Measurements from ENCODE around the gene LTBP2.

Gene LTBP2

DNA sequence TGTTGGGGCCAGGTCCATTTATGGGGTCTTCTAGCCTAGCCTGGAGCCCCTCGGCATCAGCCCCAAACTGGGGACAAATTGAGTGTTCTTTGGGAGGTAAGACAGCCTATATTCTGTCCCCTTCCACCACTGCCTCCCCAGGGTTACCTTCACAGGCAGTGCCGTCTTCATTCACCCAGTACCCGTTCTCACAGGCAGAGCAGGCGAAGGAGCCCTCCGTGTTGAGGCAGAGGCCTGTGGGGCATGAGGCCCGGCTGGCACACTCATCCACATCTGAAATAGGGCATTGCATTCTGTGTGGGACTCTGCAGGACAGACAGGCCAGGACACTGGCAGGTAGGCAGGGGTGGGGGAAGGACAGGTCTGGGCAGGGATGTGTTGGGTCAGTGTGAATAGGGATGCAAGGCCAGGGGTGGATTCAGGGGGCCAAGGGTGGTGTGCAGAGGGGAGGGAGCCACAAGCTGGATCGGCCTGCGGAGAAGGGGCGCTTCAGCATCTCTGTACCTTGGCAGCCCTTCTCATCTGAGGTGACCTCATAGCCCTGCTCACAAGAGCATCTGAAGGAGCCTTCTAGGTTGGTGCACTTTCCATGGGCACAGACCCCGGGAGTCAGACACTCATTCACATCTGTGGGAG is 102.3 kb downstream of the LTBP2 start:
- DNase-seq = no peak

DNA sequence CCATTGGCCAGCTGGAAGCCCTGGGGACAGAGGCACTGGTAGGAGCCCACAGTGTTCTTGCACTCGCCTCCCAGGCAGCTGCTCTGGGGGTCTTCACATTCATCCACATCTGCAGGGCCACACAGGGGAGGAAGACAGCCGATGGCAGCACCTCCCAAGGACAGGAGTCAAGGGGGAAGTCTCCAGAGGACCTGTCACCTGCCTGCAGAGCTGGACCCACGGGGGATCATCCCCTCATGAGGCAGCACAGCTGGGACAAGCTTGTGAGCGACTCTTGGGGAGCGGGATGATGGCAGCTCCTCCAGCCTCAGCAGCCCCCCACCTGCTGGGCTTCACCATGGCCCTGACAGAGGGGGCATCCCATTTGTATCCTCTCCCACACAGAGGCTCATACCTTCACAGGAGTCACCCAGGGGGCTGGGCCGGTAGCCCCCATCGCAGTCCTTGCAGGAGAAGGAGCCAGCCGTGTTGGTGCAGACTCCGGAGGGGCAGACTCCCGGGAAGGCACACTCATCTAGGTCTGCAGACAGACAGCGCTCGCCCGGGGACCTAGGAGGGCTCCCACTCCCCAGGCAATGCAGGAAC is 103.1 kb downstream of the LTBP2 start:
- no peak for DNase-seq

GRCh38 chr14:74508292-74508731 is 103.7 kb downstream of the LTBP2 start:
- no peak for DNase-seq

GRCh38 chr14:74507840-74508239 is 104.2 kb downstream of the LTBP2 start:
- DNase-seq = no peak

DNA sequence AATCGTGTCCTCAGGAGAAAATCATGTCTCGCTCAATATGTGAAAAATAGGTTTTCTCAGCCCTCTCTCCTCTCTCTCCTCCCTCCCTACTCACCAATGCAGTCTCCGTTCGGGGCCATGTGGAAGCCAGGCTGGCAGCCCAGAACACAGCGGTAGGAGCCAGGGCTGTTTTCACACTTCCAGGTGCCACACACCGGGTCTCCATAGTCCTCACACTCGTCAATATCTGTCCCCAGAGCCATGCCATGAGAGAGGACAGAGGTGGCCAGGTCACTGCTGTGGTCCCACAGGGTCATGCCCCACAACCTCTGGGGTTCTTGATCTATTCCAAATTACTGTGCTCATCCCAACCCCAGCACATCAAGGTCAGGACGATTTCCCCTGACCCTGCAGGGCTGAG is 105.0 kb downstream of the LTBP2 start:
- DNase-seq = no peak

DNA sequence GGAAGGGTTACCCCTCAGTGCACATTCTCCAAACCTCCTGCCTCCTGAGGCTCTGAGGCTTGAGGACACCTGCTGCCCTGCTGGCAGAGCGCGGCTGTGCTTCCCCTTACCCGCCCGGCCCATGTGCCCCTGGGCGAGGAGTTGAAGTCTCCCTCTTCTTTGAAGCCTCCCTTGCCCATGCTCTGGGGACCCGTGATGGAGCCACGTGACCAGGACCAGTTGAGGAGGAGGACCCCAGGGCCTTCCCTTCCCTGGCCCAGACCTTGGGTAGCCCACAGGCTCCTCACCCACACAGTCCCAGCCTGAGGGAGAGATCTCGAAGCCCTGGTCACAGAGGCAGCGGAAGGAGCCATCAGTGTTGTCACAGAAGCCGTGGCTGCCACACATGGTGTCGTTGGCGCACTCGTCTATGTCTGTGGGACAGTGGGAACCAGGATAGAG is 105.6 kb downstream of the LTBP2 start:
- DNase-seq = no peak

DNA sequence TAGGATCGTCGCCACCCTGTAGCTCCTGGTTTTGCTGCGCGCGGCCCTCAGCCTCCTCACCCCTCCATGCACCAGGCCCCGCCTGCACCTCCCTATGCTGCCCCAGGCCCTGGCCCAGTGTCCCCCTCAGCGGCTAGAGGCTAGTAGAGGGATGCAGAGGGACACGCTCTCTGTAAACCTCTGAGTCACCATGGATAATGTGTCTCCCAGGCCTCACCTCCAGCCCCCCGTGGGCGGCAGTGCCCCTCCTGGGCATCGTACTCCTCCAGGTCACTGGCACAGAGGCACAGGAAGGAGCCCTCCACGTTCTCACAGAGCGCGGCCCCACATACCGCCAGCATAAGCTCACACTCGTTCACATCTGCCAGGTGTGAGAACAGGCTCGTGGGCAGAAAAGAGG is 106.2 kb downstream of the LTBP2 start:
- DNase-seq = no peak

- DNase-seq = no peak
These were observed 106.9 kb downstream of the LTBP2 start for GRCh38 chr14:74504874-74505720.

- no peak for DNase-seq
These were observed 107.6 kb downstream of the LTBP2 start for GRCh38 chr14:74504412-74504811.

DNA sequence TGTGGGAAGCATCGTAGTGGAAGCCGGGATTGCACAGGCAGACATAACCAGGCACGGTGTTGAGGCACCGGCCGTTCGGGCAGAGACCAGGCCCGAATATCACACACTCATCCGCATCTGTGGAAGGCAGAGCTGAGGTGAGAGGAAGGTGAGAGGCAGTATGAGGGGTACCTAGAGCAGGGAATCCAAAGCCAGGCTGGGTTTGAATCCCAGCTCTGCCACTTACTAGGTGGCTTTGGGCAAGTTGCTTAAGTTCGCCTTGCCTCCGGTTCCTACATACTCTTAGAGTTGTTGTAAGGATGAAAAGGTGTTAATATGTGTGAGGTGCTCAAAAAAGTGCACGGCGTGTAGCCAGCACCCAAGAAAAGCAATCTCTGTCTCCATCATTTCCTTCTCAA is 108.1 kb downstream of the LTBP2 start:
- no peak for DNase-seq

DNA sequence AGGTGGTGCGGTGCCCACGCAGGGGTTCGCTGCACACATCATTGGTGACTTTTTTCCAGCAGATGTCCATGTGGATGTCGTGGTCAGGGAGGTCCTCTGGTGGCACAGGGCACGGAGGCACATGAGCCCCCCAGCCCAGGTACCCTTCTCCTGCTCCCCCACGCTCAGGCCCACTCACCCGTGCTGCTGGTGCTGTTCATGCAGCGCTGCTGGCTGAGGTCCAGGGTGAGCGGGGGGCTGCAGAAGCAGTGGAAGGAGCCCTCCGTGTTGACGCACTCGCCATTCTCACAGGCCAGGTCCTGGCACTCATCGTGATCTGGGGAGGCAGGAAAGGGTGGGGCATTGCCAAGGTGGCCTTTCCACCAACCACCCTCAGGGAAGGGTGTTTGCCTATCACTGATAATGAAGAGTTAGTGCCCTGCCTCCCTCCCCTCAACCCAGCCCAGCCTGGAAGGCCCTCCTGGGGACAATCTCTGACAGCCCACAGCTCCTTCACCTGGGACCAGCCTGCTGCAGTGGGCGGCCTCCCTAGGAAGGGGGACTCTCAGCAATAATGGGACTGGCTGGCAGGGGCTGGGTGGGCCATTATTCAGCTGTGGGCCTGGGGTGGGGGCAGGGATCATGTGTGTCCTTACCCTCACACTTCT is 108.6 kb downstream of the LTBP2 start:
- DNase-seq = no peak

DNA sequence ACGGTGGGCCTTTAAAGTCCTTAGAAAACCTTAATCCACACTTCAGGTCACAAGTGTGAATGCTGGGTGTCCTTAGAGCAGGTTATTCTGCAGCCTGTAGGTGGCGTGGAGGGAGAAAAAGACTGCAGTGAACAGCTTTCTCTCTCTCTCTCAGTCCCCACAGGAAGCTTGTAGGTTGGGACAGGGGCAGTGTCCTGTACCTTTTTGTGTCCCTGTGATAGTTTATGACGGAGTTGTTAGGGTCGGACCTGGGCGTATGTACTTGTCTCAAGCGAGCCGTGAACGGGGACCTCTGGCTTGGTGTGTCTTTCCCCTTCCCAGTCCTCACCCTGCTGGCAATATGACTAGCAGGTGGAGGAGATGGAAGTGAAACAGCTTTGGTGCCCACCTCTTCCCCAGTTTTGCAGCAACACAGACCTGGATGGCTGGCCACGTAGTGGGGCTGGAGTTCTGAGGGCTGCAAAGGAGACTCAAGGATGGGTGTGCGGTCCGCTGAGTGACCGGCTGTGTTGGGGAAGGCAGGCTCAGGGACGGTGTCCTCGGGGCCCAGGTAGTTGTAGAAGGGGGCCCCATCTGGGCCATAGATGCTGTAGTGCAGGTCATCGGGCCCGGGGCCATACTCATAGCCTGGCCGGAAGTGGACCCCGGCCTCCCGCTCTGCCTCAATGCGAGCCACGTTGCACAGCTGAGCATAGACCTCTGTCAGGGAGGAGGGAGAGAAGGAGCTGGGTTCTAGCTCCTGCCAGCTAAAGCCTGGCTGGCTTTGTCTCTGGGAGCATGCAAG is 109.6 kb downstream of the LTBP2 start:
- DNase-seq = peak in 4 of 58 donors; percentile 13 to 28 (median 21)

GRCh38 chr14:74501691-74502090 is 110.3 kb downstream of the LTBP2 start:
- DNase-seq = no peak

DNA sequence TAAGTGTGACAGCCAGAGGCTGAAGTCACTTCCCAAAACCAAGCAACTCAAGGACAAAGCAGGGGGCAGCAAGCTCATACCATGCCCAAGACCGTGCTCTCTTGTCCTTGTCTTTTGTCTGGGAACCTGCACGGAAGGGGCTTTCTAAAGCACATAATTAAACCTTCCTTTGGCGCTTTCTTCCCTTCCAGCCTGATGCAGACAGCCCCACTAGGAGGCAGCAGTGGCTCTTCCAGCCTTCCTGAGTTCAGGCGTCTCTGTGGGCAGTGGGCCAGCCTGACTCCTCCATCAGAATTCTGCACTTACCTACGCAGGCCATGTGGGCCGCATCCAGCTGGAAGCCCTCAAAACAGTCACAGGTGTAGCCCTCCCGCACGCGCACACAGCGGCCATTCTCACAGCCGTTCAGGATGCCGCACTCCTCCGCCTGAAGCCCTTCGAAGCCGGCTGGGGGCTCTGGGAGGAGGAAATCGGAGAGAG is 110.9 kb downstream of the LTBP2 start:
- DNase-seq = peak in 48 of 58 donors; percentile 4 to 80 (median 46)

- no peak for DNase-seq
These were observed 111.5 kb downstream of the LTBP2 start for GRCh38 chr14:74500417-74501134.

GRCh38 chr14:74495356-74495755 is 116.7 kb downstream of the LTBP2 start:
- no peak for DNase-seq

GRCh38 chr14:74493343-74494261 is 118.4 kb downstream of the LTBP2 start, which contains the start of gene ISCA2:
TSS of gene ISCA2 (plus strand) at chr14:74493765. CDS start at chr14:74493775, 10 bp downstream.
- peak; percentile 89 to 100 (median 99) for DNase-seq

DNA sequence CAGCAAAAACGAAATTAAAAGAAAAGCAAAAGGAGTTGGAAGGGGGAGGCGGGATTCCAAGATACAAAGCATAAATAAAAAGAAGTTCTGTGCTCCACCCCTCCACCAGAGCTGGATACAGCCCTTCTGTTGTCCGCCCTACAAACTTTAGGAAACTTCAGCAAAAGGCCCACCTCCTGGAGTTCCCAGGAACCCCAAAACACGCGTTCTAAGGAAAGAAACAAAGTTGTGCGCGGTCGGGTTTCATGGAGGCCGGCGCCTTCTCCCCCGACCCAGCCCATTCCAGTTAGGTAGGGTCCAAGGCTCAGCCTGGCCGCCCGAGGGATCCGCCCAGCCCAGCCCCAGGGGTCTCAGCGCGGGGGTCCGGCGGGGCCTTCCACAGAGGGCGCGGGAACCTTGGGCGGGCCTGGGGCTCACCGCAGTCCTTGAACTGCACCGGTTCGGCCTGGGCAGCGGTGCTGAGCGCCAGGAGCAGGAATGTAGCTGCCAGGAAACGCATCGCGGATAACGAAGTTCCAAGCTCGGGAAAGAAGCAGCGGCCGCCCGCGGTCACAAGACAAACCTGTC is 119.2 kb downstream of the LTBP2 start, which contains the start of gene NPC2:
Gene NPC2, minus strand, starts transcription at position 530 of the 567 bp plus-strand sequence. Its CDS starts 31 bp downstream, at position 499.
- DNase-seq = no peak

Data from anterior cingulate cortex (tissue), 58 donors.